ENCODE data around the gene TXN. TPM values are rescaled to one million over a fixed set of nuclear protein-coding genes. Genes with fewer than 3 reads are reported as not detected.

Gene TXN
- total RNA-seq, 2 donors from 2014 or later: 498 to 600 TPM

DNA sequence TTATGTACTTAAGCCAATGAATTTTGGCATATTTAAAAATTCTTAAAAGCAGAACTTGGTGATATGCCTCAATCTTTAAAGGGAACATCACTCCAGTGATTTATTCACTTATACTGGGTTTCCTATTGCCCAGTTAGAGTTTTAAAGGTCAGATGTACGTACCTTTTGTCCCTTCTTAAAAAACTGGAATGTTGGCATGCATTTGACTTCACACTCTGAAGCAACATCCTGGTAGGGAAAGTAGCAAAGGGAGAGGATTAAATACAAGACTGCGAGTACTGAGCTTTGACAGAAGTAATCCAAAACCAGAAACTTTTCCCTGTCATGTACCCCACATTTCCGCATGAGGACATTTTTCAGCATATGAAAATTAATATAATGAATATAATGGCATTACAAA, 11.7 kb downstream of the TXN start:
- Histone ChIP-seq H3K27ac (no peak overlapping the region), H3K27me3 (no peaks in the 10 kb centered on the region), H3K36me3 (no peaks in the 10 kb centered on the region), H3K9ac (ENCODE audit: low read depth in 2 of 2, low read length in 2 of 2) (no peak overlapping the region), H3K9me3 (no peaks in the 10 kb centered on the region), H3K4me3 (no peak overlapping the region), H3K4me1 (no peaks in the 10 kb centered on the region)
- TF ChIP-seq CTCF (IDR thresholded peaks at IDR 0.05): no peak
- DNase-seq: no peak
- intact Hi-C loops (cut with DNase I): no loop called here

- Histone ChIP-seq H3K4me3 (no peak overlapping the region), H3K36me3 (no peaks in the 10 kb centered on the region), H3K9ac (ENCODE audit: low read depth in 2 of 2, low read length in 2 of 2) (no peak overlapping the region), H3K27ac (no peak overlapping the region), H3K27me3 (no peaks in the 10 kb centered on the region), H3K9me3 (no peaks in the 10 kb centered on the region), H3K4me1 (no peaks in the 10 kb centered on the region)
- no peak for DNase-seq
- no peak for TF ChIP-seq CTCF (IDR thresholded peaks at IDR 0.05)
- intact Hi-C loops (cut with DNase I): no loop called here
Observed at GRCh38 chr9:110241858-110242321, 14.4 kb downstream of the TXN start.

DNA sequence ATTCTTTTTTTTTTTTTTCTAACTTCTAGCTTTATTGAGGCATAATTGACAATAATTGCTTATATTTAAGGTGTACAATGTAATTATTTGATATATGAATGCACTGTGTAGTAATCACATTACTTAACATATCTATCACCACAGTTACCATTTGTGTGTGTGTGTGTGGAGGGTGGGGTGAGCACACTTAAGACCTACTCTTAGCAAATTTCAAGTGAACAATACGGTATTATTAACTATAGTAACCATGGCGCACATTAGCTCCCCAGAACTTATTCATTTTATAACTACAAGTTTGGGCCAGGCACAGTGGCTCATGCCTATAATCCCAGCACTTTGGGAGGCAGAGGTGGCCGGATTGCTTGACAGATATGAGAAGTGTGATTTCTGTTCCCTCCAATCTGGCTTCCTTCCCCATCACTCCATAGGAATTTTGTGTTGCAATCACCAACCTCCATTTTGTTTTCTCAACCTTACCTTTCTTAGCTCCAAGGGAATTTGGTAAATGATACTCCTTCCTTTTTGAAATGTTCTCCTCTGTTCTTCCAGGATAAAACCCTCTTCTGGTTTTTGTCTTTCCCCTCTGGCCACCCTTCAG, 14.9 kb downstream of the TXN start:
- Histone ChIP-seq H3K27me3 (no peaks in the 10 kb centered on the region), H3K4me3 (no peak overlapping the region), H3K36me3 (no peaks in the 10 kb centered on the region), H3K4me1 (no peaks in the 10 kb centered on the region), H3K9me3 (no peaks in the 10 kb centered on the region), H3K27ac (no peak overlapping the region), H3K9ac (ENCODE audit: low read depth in 2 of 2, low read length in 2 of 2) (no peak overlapping the region)
- intact Hi-C loops (cut with DNase I): no loop called here
- no peak for TF ChIP-seq CTCF (IDR thresholded peaks at IDR 0.05)
- no peak for DNase-seq

GRCh38 chr9:110240198-110240597, 16.1 kb downstream of the TXN start:
- Histone ChIP-seq H3K9me3 (no peaks in the 10 kb centered on the region), H3K27me3 (no peaks in the 10 kb centered on the region), H3K27ac (no peak overlapping the region), H3K9ac (ENCODE audit: low read depth in 2 of 2, low read length in 2 of 2) (no peak overlapping the region), H3K4me1 (no peaks in the 10 kb centered on the region), H3K36me3 (no peaks in the 10 kb centered on the region), H3K4me3 (no peak overlapping the region)
- TF ChIP-seq CTCF (IDR thresholded peaks at IDR 0.05): no peak
- intact Hi-C loops (cut with DNase I): no loop called here
- DNase-seq: no peak

DNA sequence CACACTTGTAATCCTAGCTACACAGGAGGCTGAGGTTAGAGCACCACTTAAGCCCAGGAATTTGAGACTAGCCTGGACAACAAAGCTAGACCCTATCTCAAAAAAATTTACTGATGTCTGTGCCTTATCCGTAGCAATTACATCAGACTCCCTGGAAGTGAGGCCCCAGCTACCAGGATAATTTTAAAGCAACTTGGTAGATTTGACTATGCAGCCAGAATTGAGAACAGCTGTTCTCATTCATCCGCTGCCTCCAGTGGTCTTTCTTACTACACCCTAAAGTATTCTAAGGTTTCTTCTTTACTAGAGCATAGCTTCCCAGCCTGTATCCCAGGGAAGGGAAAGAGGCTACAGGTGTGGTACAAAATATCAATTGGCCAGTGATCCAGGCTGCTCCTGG, 28.0 kb downstream of the TXN start:
- no peaks in the 10 kb centered on the region for H3K9me3 ChIP-seq
- intact Hi-C loops (cut with DNase I): no loop called here
- H3K4me1 ChIP-seq: no peaks in the 10 kb centered on the region
- H3K4me3 ChIP-seq: no peak overlapping the region
- DNase-seq: no peak
- H3K36me3 ChIP-seq: no peaks in the 10 kb centered on the region
- no peak overlapping the region for H3K9ac ChIP-seq (ENCODE audit: low read depth in 2 of 2, low read length in 2 of 2)
- no peak overlapping the region for H3K27ac ChIP-seq
- no peaks in the 10 kb centered on the region for H3K27me3 ChIP-seq
- TF ChIP-seq CTCF (IDR thresholded peaks at IDR 0.05): no peak
